HG02798 (cell line): Measurements from ENCODE around the gene SPATS2L.
A peak's percentile ranks its signal among the peaks of the same experiment; 100 is the strongest.

Source experiments
- ATAC-seq: cut with Tn5 transposase; IDR thresholded peaks from one replicate; pipeline ENCODE4 v1.9.1; 2021; ENCODE audit warnings: mild to moderate bottlenecking; ENCODE audit not compliant: unreplicated experiment, poor library complexity

The SPATS2L gene

GRCh38 chr2:200403814-200404213, 97.3 kb downstream of the SPATS2L start:
- no peak for ATAC-seq

GRCh38 chr2:200404615-200405014, 98.1 kb downstream of the SPATS2L start:
- no peak for ATAC-seq

- ATAC-seq = peak; percentile 41
Observed at GRCh38 chr2:200405599-200406298, 99.3 kb downstream of the SPATS2L start.

GRCh38 chr2:200406379-200406778, 99.9 kb downstream of the SPATS2L start:
- peak; percentile 52 for ATAC-seq

- peak; percentile 40 for ATAC-seq
Observed at GRCh38 chr2:200408428-200409316, 102.2 kb downstream of the SPATS2L start.

DNA sequence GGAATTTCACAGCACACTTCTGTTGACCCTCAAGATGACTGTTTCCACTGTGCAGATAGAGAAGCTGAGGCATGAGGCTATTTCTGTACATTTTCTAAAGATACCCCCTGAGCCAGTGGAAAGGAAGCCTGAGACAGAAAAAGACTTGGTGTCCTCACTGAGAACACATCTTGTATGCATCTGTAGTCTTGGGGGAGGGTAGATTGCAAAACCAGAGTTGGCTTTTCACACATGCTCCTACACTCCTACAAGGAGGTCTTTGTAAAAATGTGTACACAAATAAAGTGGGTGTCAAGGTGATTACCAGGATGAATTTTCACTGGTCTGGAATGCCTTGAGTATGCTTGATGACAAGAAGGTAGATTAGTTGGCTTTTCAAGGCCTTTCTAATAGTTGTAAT, 105.3 kb downstream of the SPATS2L start:
- no peak for ATAC-seq

- no peak for ATAC-seq
Observed at GRCh38 chr2:200414367-200414766, 107.9 kb downstream of the SPATS2L start.

GRCh38 chr2:200415455-200415854, 109.0 kb downstream of the SPATS2L start:
- ATAC-seq = no peak

DNA sequence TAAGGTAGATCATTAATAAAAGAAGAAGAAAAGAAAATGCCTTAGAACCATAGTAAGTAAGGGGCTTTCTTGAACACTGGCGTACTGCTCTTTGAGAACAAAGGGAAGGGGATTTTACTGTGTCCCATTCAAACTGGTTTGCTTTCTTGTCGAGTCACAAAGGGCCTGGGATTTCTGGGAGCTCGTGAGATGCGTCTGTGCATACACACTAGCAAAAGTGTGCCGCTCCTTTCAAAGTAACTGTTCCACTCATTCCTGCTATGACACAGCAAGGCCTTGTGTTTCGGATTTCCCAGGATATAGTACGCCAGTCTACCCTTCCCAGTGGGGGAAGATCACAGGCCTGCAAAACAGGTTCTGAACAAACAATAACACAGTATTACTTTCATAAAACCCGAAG, 110.4 kb downstream of the SPATS2L start:
- ATAC-seq = no peak

- ATAC-seq = no peak
Observed at GRCh38 chr2:200417366-200417765, 110.9 kb downstream of the SPATS2L start.

DNA sequence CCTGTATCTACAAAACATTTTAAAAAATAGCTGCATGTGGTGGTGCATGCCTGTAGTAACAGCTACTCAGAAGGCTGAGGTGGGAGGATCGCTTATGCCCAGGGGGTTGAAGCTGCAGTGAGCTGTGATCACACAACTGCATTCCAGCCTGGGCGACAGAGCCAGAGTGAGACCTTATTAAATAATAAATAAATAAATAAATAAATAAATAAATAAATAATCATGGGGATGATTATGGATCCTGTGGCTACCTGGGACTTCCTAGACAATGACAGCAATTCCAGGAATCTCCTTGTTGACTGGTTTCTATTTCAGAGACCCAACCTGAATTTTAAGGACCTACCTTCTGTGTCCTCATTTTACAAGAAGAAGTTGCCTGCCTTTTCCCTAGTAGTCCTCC, 111.9 kb downstream of the SPATS2L start:
- ATAC-seq = no peak

- no peak for ATAC-seq
Observed at GRCh38 chr2:200419325-200419724, 112.8 kb downstream of the SPATS2L start.

- no peak for ATAC-seq
Observed at GRCh38 chr2:200421270-200421669, 114.8 kb downstream of the SPATS2L start.

- no peak for ATAC-seq
Observed at GRCh38 chr2:200422071-200422470, 115.6 kb downstream of the SPATS2L start.

DNA sequence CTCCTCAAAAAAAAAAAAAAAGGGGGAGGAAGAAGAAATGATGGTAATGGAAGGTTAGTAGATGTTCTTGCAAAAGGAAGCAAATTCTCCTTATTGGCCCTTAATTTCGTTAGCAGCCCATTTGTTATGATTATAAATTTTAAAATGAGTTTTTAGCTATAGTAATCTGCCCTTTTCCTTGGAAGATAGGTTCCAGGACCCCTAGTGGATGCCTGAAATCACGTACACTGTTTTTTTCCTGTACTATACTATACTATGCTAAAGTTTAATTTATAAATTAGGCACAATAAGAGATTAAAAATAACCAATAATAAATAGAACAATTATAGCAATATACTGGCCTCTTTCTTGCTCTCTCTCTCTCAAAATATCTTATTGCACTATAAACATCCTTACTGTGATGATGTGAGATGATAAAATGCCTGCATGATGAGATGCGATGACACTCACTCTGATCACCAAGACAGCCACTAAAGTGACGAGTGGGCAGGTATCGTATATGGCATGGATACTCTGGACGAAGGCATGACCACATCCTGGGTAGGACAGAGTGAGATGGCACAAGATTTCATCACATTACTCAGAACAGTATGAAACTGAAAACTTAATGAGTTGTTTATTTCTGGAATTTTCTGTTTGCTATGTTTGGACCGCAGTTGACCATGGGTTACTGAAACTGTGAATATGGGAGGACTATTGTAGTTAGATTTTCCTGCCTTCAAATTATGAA, 116.2 kb downstream of the SPATS2L start:
- ATAC-seq = no peak

DNA sequence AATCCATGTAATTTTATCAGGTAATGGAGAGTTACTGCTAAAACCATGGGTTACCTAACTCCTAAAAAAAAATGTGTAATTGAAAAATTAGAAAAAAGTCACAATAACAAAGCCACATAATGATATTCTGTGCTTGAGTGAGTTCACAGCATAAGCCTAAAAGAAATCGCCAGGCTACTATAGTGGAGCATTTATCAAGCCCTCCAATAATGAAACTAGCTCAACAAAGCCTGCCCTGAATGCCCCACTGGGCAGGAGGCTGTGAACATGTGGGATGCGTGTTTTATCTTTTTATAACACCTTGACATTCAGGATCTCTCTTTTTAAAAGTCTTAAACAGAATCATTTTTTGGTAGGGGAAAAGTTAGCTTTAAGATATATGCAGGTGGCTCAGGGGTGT, 117.0 kb downstream of the SPATS2L start:
- peak; percentile 44 for ATAC-seq

DNA sequence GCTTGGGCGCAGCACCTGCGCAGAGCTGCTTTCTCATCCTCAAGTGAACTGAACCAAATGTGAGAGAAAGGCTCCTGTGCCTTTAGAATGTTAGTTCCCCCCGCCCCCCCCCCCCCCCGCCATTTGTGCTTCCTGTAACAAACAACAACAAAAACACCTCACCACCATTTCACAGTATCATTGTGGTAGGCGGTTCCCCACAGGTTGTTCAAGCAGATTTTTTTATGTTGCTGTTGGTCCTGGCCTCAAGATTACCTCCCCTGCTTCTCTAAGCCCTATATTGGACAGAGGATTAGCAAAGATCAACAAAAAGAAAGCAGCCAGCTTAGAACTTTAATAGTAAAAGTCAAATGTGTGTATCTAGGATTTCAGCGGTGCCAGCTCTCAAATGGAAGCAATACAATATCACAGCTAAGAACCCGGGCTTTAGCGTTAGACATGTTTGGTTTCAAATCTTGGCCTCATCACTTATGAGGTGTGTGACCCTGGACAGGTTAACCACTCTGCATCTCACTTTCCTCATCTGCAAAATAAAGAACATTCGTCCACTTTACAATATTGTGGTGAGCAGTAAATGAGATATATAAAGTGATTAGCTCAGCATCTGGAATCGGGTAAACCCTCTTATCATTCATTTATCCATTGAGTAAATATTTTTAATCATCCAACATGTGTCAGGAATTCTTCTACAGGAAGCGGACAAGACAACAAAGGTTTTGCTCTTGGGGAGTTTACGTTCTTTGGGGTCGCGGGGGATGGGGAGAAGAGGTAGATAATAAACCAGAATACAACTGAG, 118.7 kb downstream of the SPATS2L start:
- ATAC-seq = no peak

DNA sequence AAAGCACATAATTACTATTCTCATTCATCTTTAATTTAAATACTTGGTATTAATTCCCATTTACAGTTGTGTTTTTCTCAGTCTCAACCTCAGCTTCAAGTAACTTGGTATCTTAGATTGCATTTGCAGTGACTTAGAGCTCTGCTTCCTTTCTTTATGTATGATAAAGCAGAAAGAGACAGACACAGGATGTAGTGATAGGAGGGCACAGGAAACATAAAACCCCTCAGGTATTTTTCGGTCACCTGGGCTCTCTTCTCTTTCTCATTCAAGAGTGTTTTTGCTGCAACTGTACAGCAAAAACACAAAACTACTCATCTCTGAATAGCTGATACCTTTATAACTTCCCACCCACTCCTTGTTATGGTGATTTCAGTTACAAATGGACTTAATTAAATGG, 120.3 kb downstream of the SPATS2L start:
- ATAC-seq = no peak

DNA sequence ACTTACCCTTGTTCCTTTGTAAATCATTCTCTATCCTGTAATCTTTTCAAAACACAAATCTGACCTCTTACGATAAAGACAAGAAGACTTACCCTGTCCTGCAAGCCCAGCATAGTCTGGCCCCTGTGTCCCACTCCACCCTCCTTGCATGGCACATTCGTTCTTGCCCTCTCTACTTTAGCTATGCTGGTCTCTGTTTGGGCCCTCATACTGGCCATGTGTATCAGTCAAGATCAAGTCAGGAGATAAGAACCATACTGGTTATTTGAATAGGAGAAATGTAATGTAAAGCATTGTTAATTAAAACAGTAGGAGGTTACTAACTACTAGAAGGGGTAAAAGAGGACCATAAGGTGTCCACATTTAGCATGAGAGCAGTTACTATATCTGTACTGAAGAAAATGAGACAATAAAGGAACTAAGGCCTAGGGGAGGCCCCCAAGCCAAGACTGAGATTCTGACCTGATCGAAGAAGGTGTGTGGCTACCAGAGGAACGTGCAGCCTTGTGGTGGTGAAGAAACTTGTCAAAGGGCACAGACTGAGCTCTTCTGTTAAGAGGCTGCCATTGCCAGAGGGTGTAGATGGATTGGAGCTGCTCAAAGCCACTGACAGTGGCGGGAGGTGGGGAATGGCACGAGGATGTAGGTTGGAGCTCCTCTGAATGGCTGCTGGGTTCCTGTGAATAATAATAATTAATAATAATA, 122.6 kb downstream of the SPATS2L start:
- ATAC-seq = peak; percentile 83

GRCh38 chr2:200430017-200430416, 123.5 kb downstream of the SPATS2L start:
- ATAC-seq = no peak
